HEK293 (cell line): Measurements from ENCODE around the gene BBC3.

Source experiments
- ATF2 ChIP-seq: fragments of 450-650 bp; formaldehyde crosslinking; IDR thresholded peaks from 2 replicates; pipeline ENCODE4 v1.5.1; 2016; ENCODE audit warnings: missing biosample characterization, missing genetic modification characterization, low read depth
- GFI1B ChIP-seq: fragments of 450-650 bp; formaldehyde crosslinking; IDR thresholded peaks from 2 replicates; pipeline ENCODE4 v1.5.1; 2016; ENCODE audit warnings: missing biosample characterization, missing genetic modification characterization
- GLIS2 ChIP-seq: fragments of 450-650 bp; formaldehyde crosslinking; IDR thresholded peaks from 2 replicates; pipeline ENCODE4 v1.5.1; 2016; ENCODE audit warnings: missing biosample characterization, missing genetic modification characterization
- HIC1 ChIP-seq: fragments of 450-650 bp; formaldehyde crosslinking; IDR thresholded peaks from 2 replicates; pipeline ENCODE4 v1.5.1; 2016; ENCODE audit warnings: missing biosample characterization, missing genetic modification characterization
- KLF16 ChIP-seq: fragments of 450-650 bp; formaldehyde crosslinking; IDR thresholded peaks from 2 replicates; pipeline ENCODE4 v1.5.1; 2017; ENCODE audit warnings: missing biosample characterization, missing genetic modification characterization
- MYNN ChIP-seq: fragments of 450-650 bp; formaldehyde crosslinking; IDR thresholded peaks from 2 replicates; pipeline ENCODE4 v1.5.1; 2016; ENCODE audit warnings: missing biosample characterization, missing genetic modification characterization, borderline replicate concordance
- MZF1 ChIP-seq: fragments of 450-650 bp; formaldehyde crosslinking; IDR thresholded peaks from 2 replicates; pipeline ENCODE4 v1.5.1; 2017; ENCODE audit warnings: missing biosample characterization, missing genetic modification characterization, borderline replicate concordance
- SP3 ChIP-seq: fragments of 450-650 bp; formaldehyde crosslinking; IDR thresholded peaks from 2 replicates; pipeline ENCODE4 v1.5.1; 2016; ENCODE audit warnings: missing biosample characterization, missing genetic modification characterization
- SP7 ChIP-seq: fragments of 450-650 bp; formaldehyde crosslinking; IDR thresholded peaks from 2 replicates; pipeline ENCODE4 v1.5.1; 2016; ENCODE audit warnings: missing biosample characterization, missing genetic modification characterization
- WT1 ChIP-seq: fragments of 450-650 bp; formaldehyde crosslinking; IDR thresholded peaks from 2 replicates; pipeline ENCODE4 v1.5.1; 2016; ENCODE audit warnings: missing biosample characterization, missing genetic modification characterization
- ZBTB7A ChIP-seq: fragments of 450-650 bp; formaldehyde crosslinking; IDR thresholded peaks from 2 replicates; pipeline ENCODE4 v1.5.1; 2016; ENCODE audit warnings: low read depth, missing biosample characterization, missing genetic modification characterization
- ZFP41 ChIP-seq: fragments of 450-650 bp; formaldehyde crosslinking; IDR thresholded peaks from 2 replicates; pipeline ENCODE4 v1.5.1; 2016; ENCODE audit warnings: missing biosample characterization, missing genetic modification characterization, borderline replicate concordance
- ZNF155 ChIP-seq: fragments of 450-650 bp; formaldehyde crosslinking; IDR thresholded peaks from 2 replicates; pipeline ENCODE4 v1.5.1; 2016; ENCODE audit warnings: missing biosample characterization, missing genetic modification characterization
- ZNF202 ChIP-seq: fragments of 450-650 bp; formaldehyde crosslinking; IDR thresholded peaks from 2 replicates; pipeline ENCODE4 v1.5.1; 2016; ENCODE audit warnings: missing biosample characterization, missing genetic modification characterization, borderline replicate concordance
- ZNF26 ChIP-seq: fragments of 450-650 bp; formaldehyde crosslinking; IDR thresholded peaks from 2 replicates; pipeline ENCODE4 v1.5.1; 2016; ENCODE audit warnings: missing biosample characterization, missing genetic modification characterization
- ZNF302 ChIP-seq: fragments of 450-650 bp; formaldehyde crosslinking; IDR thresholded peaks from 2 replicates; pipeline ENCODE4 v1.5.1; 2016; ENCODE audit warnings: missing biosample characterization, missing genetic modification characterization, low read depth
- ZNF404 ChIP-seq: fragments of 450-650 bp; formaldehyde crosslinking; IDR thresholded peaks from 2 replicates; pipeline ENCODE4 v1.5.1; 2017; ENCODE audit warnings: missing biosample characterization, missing genetic modification characterization
- ZNF510 ChIP-seq: fragments of 450-650 bp; formaldehyde crosslinking; IDR thresholded peaks from 2 replicates; pipeline ENCODE4 v1.5.1; 2018; ENCODE audit warnings: mild to moderate bottlenecking, missing genetic modification characterization, missing biosample characterization; ENCODE audit not compliant: insufficient replicate concordance
- ZNF530 ChIP-seq: fragments of 450-650 bp; formaldehyde crosslinking; IDR thresholded peaks from 2 replicates; pipeline ENCODE4 v1.5.1; 2016; ENCODE audit warnings: low read depth, missing biosample characterization, missing genetic modification characterization
- ZNF600 ChIP-seq: fragments of 450-650 bp; formaldehyde crosslinking; IDR thresholded peaks from 2 replicates; pipeline ENCODE4 v1.5.1; 2016; ENCODE audit warnings: missing biosample characterization, missing genetic modification characterization
- ZNF670 ChIP-seq: fragments of 450-650 bp; formaldehyde crosslinking; IDR thresholded peaks from 2 replicates; pipeline ENCODE4 v1.5.1; 2016; ENCODE audit warnings: missing biosample characterization, missing genetic modification characterization, low read depth
- ZNF777 ChIP-seq: fragments of 450-650 bp; formaldehyde crosslinking; IDR thresholded peaks from 2 replicates; pipeline ENCODE4 v1.5.1; 2017; ENCODE audit warnings: missing biosample characterization, missing genetic modification characterization, borderline replicate concordance
- ZNF792 ChIP-seq: fragments of 450-650 bp; formaldehyde crosslinking; IDR thresholded peaks from 2 replicates; pipeline ENCODE4 v1.5.1; 2016; ENCODE audit warnings: missing biosample characterization, missing genetic modification characterization
- ZNF830 ChIP-seq: fragments of 450-650 bp; IDR thresholded peaks from 2 replicates; pipeline ENCODE4 v1.5.0; 2018; ENCODE audit warnings: missing biosample characterization, missing genetic modification characterization, low read depth, mild to moderate bottlenecking, moderate library complexity
- ZNF837 ChIP-seq: fragments of 450-650 bp; formaldehyde crosslinking; IDR thresholded peaks from 2 replicates; pipeline ENCODE4 v1.5.1; 2016; ENCODE audit warnings: missing biosample characterization, missing genetic modification characterization
- ZSCAN16 ChIP-seq: fragments of 450-650 bp; formaldehyde crosslinking; IDR thresholded peaks from 2 replicates; pipeline ENCODE4 v1.5.1; 2016; ENCODE audit warnings: missing biosample characterization, missing genetic modification characterization
- ZSCAN23 ChIP-seq: fragments of 450-650 bp; formaldehyde crosslinking; IDR thresholded peaks from 2 replicates; pipeline ENCODE4 v1.5.1; 2016; ENCODE audit warnings: missing biosample characterization, missing genetic modification characterization
- ZSCAN30 ChIP-seq: fragments of 450-650 bp; IDR thresholded peaks from 2 replicates; pipeline ENCODE4 v1.5.1; 2018; ENCODE audit warnings: missing biosample characterization, mild to moderate bottlenecking, missing genetic modification characterization, moderate library complexity
- ZXDB ChIP-seq: fragments of 450-650 bp; formaldehyde crosslinking; IDR thresholded peaks from 2 replicates; pipeline ENCODE4 v1.5.1; 2016; ENCODE audit warnings: missing biosample characterization, missing genetic modification characterization
- TF ChIP-seq, protein P1 (sequence below): fragments of 450-650 bp; formaldehyde crosslinking; IDR thresholded peaks from 2 replicates; pipeline ENCODE4 v1.5.1; 2016; ENCODE audit warnings: missing biosample characterization, missing genetic modification characterization, borderline replicate concordance

BBC3 gene

GRCh38 chr19:47274071-47274890 is 43.3 kb upstream of the BBC3 start, which contains the start of gene INAFM1 (continued):
- TF ChIP-seq ZNF530 (tag by site-specific recombination) (no peak), ZSCAN23 (tag by site-specific recombination) (no peak), ZNF777 (no peak), ZXDB (tag by site-specific recombination) (peak; percentile 57), ZFP41 (tag by site-specific recombination) (no peak), ZNF302 (tag by site-specific recombination) (no peak), ZBTB7A (tag by site-specific recombination) (no peak), MYNN (no peak), GFI1B (tag by site-specific recombination) (no peak), ZNF404 (tag by site-specific recombination) (no peak), ZNF26 (tag by site-specific recombination) (no peak), KLF16 (tag by site-specific recombination) (peak; percentile 91), GLIS2 (tag by site-specific recombination) (no peak), ZNF510 (tag by site-specific recombination) (no peak), ZSCAN16 (tag by site-specific recombination) (no peak), HIC1 (tag by site-specific recombination) (no peak), ZNF600 (peak; percentile 98), ZNF792 (tag by site-specific recombination) (no peak), ZNF837 (no peak), MZF1 (tag by site-specific recombination) (no peak; the same call in 1 of the 2 replicates), ATF2 (tag by site-specific recombination) (no peak), ZSCAN30 (peak; percentile 25; the same call in 1 of the 2 replicates), ZNF202 (tag by site-specific recombination) (no peak), ZNF155 (tag by site-specific recombination) (no peak), ZNF670 (tag by site-specific recombination) (no peak), SP3 (peak; percentile 97), SP7 (peak; percentile 41; the same call in 1 of the 2 replicates), ZNF830 (tag by site-specific recombination) (no peak), WT1 (no peak)
- TF ChIP-seq, protein P1, sequence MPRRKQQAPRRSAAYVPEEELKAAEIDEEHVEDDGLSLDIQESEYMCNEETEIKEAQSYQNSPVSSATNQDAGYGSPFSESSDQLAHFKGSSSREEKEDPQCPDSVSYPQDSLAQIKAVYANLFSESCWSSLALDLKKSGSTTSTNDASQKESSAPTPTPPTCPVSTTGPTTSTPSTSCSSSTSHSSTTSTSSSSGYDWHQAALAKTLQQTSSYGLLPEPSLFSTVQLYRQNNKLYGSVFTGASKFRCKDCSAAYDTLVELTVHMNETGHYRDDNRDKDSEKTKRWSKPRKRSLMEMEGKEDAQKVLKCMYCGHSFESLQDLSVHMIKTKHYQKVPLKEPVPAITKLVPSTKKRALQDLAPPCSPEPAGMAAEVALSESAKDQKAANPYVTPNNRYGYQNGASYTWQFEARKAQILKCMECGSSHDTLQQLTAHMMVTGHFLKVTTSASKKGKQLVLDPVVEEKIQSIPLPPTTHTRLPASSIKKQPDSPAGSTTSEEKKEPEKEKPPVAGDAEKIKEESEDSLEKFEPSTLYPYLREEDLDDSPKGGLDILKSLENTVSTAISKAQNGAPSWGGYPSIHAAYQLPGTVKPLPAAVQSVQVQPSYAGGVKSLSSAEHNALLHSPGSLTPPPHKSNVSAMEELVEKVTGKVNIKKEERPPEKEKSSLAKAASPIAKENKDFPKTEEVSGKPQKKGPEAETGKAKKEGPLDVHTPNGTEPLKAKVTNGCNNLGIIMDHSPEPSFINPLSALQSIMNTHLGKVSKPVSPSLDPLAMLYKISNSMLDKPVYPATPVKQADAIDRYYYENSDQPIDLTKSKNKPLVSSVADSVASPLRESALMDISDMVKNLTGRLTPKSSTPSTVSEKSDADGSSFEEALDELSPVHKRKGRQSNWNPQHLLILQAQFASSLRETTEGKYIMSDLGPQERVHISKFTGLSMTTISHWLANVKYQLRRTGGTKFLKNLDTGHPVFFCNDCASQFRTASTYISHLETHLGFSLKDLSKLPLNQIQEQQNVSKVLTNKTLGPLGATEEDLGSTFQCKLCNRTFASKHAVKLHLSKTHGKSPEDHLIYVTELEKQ (tag by site-specific recombination), result no peak
